RPMI8226 (cell line): ENCODE results near the gene ACOX2.

Experiments
- DNase-seq: peaks from one replicate; pipeline ENCODE4 v3.0.0-alpha.2; 2015

The ACOX2 gene

GRCh38 chr3:58470363-58471024, 66.5 kb downstream of the ACOX2 start:
- DNase-seq = no peak

DNA sequence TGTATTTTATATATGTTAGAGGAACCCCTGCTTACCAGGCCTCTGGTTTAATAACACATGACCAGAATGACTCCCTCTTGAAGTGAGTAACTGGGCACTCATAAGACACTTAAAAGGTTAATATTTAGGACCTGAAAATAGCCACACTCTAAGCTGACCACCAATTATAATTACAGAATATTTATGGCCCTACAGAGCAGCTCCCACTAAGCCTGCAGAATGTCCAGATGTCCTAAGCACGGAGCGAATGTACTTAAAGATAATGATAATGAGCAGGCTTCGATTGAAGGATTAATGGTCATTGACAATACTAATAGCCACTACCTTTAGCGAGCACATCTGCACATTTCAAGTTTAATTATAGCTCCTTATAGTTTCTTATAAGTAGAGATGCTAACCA, 67.9 kb downstream of the ACOX2 start:
- DNase-seq = no peak

- DNase-seq = no peak
Observed at GRCh38 chr3:58466899-58467563, 70.0 kb downstream of the ACOX2 start.

- DNase-seq = no peak
Observed at GRCh38 chr3:58464866-58465265, 72.1 kb downstream of the ACOX2 start.

- DNase-seq = no peak
Observed at GRCh38 chr3:58463942-58464271, 73.1 kb downstream of the ACOX2 start.

DNA sequence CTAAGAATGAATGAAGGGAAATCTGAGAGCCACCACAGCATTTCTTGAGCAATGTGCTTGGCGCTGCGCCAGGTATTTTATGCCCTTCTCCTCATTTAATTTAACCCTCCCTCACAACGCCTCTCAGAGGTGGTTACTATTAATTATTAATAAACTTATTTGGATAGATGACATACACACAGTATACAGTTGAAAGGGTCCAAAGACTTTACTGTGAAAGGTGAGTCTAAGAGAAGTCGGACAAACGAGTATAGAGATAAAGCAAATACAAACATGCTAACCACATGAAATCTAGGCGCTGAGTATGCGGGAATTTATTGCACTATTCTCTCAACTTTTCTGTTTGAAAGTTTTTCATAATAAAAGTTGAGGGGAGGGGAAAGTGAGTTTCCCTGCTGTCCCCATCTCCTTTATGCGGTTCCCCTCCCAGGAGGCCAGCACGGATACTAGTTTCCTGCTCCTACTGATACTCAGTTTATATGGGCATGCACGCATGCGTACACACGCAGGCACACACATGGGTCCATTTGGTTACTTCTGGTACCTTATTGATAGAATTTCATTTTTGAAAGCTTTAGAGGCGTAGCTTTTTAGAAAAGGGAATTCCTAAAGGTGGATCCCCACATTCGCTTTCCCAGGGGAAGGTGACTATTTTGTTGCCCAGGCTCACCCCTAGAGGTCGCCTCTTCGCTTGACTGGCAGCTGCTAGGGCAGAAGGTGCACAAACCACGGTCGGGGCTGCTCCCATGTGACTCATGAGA, 73.6 kb downstream of the ACOX2 start:
- DNase-seq = peak; percentile 76

DNA sequence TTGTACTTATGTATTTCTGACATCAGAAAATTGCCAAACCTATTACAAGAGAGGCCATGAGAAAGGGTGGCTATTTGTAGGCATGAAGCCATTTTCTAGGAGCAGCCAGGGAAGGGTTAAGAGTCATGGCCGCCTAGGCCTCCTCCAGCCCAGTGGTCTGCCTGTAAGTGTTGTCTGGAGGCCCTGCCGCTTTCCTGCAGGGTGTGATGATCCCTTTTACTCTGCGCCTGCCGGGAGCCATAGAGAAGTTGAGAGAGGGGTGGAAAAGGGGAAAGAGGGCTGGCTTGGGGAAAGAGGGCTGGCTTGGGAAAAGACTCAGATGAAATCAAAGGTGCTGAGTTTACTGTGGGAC, 74.2 kb downstream of the ACOX2 start:
- no peak for DNase-seq

GRCh38 chr3:58459160-58459559, 77.8 kb downstream of the ACOX2 start:
- DNase-seq = no peak
